Mesenchymal stem cell (in vitro differentiated cells and primary cell): Measurements from ENCODE around the gene C2orf68.
"Not testable (repeated sequence)": the region's sequence is repeated elsewhere in the genome, so short reads cannot be mapped to it uniquely, and the experiment has no call there.

Source experiments
- DNase-seq: peaks from one replicate; pipeline ENCODE4 v3.0.0-alpha.2; 2013
- H2AFZ ChIP-seq: one replicate; pipeline ENCODE4 v1.6.1; 2013; ENCODE audit warnings: low read depth, mild to moderate bottlenecking, control low read depth, inconsistent platforms, low read length, moderate library complexity
- H2AK5ac ChIP-seq: 2 replicates; pipeline ENCODE4 v1.6.1; 2013; ENCODE audit warnings: low read length, moderate library complexity, mild to moderate bottlenecking, inconsistent platforms; ENCODE audit not compliant: severe bottlenecking
- H2BK120ac ChIP-seq: one replicate; pipeline ENCODE4 v1.6.1; 2013; ENCODE audit warnings: low read depth, mild to moderate bottlenecking, inconsistent platforms, low read length, moderate library complexity
- H2BK12ac ChIP-seq, 2 experiments: one replicate each; pipeline ENCODE4 v1.6.1; 2013; ENCODE audit warnings: inconsistent platforms in 2 of 2, low read length in 2 of 2, mild to moderate bottlenecking in 2 of 2, moderate library complexity in 2 of 2, control low read depth in 1 of 2
- H2BK15ac ChIP-seq: one replicate; pipeline ENCODE4 v1.6.1; 2013; ENCODE audit warnings: mild to moderate bottlenecking, low read depth, inconsistent platforms; ENCODE audit not compliant: poor library complexity, severe bottlenecking
- H2BK5ac ChIP-seq: 2 replicates; pipeline ENCODE4 v1.6.1; 2013; ENCODE audit warnings: low read depth, mild to moderate bottlenecking, low read length, control low read depth, inconsistent platforms; ENCODE audit not compliant: poor library complexity, severe bottlenecking
- H3K14ac ChIP-seq, 2 experiments: one replicate each; pipeline ENCODE4 v1.6.1; 2013; ENCODE audit warnings: inconsistent platforms in 2 of 2, low read length in 2 of 2, control low read depth in 1 of 2, mild to moderate bottlenecking in 1 of 2, moderate library complexity in 1 of 2
- H3K18ac ChIP-seq, 2 experiments: one replicate each; pipeline ENCODE4 v1.6.1; 2013; ENCODE audit warnings: inconsistent platforms in 2 of 2, low read length in 2 of 2, control low read depth in 1 of 2, low read depth in 1 of 2, mild to moderate bottlenecking in 1 of 2
- H3K23ac ChIP-seq, 2 experiments: one replicate each; pipeline ENCODE4 v1.6.1; 2013; ENCODE audit warnings: inconsistent platforms in 2 of 2, low read length in 2 of 2, mild to moderate bottlenecking in 2 of 2, moderate library complexity in 2 of 2, control low read depth in 1 of 2
- H3K27ac ChIP-seq: 2 replicates; pipeline ENCODE4 v1.5.1; 2013; ENCODE audit warnings: mild to moderate bottlenecking, moderate library complexity, low read length, control low read depth, inconsistent platforms; ENCODE audit not compliant: poor library complexity, severe bottlenecking
- H3K27me3 ChIP-seq, 2 experiments: 2 replicates each; pipeline versions ENCODE4 v1.6.1 to v1.7.0; 2013; ENCODE audit warnings: low read length in 2 of 2, mild to moderate bottlenecking in 2 of 2, moderate library complexity in 2 of 2, control low read depth in 1 of 2, inconsistent platforms in 1 of 2; ENCODE audit not compliant: control insufficient read depth in 1 of 2, insufficient read depth in 1 of 2
- H3K36me3 ChIP-seq, 2 experiments: 2 replicates each; pipeline versions ENCODE4 v1.6.1 to v1.7.0; 2013; ENCODE audit warnings: low read length in 2 of 2, control low read depth in 1 of 2, inconsistent platforms in 1 of 2, low read depth in 1 of 2, mild to moderate bottlenecking in 1 of 2; ENCODE audit not compliant: insufficient read depth in 2 of 2, control insufficient read depth in 1 of 2
- H3K4ac ChIP-seq, 2 experiments: one replicate each; pipeline ENCODE4 v1.6.1; 2013; ENCODE audit warnings: inconsistent platforms in 2 of 2, low read length in 2 of 2, mild to moderate bottlenecking in 2 of 2, moderate library complexity in 2 of 2, control low read depth in 1 of 2, low read depth in 1 of 2
- H3K4me1 ChIP-seq: 2 replicates; pipeline ENCODE4 v1.6.1; 2013; ENCODE audit warnings: low read depth, low read length, control low read depth; ENCODE audit not compliant: control insufficient read depth, insufficient read depth
- H3K4me2 ChIP-seq: 2 replicates; pipeline ENCODE4 v1.6.1; 2013; ENCODE audit warnings: low read length, mild to moderate bottlenecking, inconsistent platforms; ENCODE audit not compliant: poor library complexity, severe bottlenecking
- H3K4me3 ChIP-seq, 2 experiments: 2 replicates each; pipeline versions ENCODE4 v1.5.1 to v1.7.0; 2013; ENCODE audit warnings: low read length in 2 of 2, mild to moderate bottlenecking in 2 of 2, control low read depth in 1 of 2, low read depth in 1 of 2; ENCODE audit not compliant: insufficient read depth in 1 of 2
- H3K79me1 ChIP-seq: replicated peaks from 2 replicates; pipeline ENCODE4 v1.6.1; 2013; ENCODE audit warnings: mild to moderate bottlenecking, control low read depth, low read length, inconsistent platforms; ENCODE audit not compliant: poor library complexity, severe bottlenecking
- H3K9ac ChIP-seq: 2 replicates; pipeline ENCODE4 v1.7.0; 2013; ENCODE audit warnings: mild to moderate bottlenecking, low read length, moderate library complexity
- H3K9me3 ChIP-seq: 2 replicates; pipeline ENCODE4 v1.7.0; 2013; ENCODE audit warnings: mild to moderate bottlenecking, low read length; ENCODE audit not compliant: control insufficient read depth
- H4K8ac ChIP-seq: one replicate; pipeline ENCODE4 v1.6.1; 2013; ENCODE audit warnings: inconsistent platforms, mild to moderate bottlenecking, low read length, moderate library complexity
- H4K91ac ChIP-seq: one replicate; pipeline ENCODE4 v1.6.1; 2013; ENCODE audit warnings: mild to moderate bottlenecking, low read length, inconsistent platforms
- WGBS: methylation state at CpG from one replicate; pipeline ENCODE4 v1.1.7; 2013; ENCODE audit warnings: mixed read lengths; 5-methylcytosine and 5-hydroxymethylcytosine counted together

The C2orf68 gene

DNA sequence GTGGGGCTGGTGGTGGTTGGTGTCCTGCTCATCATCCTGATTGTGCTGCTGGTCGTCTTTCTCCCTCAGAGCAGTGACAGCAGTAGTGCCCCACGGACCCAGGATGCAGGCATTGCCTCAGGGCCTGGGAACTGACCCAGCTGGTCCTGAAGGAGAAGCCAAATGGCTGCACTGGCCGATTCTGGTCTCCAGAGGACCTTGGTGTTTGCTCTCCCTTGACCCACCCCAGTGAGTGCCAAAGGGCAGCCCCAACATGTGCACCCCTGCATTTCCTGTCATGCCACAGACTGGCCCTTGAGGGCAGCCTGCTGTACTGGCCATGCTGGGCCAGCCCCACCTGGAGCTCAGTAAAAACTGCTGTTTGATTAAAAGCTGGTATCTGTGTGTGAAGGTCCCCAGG lies 18.8 kb downstream of the C2orf68 start:
- H3K27me3 ChIP-seq: no peaks in the 10 kb centered on the region
- WGBS: 85% methylated on average over 3 of the region's 3 CpGs
- DNase-seq: no peak
- H3K23ac ChIP-seq: no peak overlapping the region
- H3K79me1 ChIP-seq: peaks cover 19% of the 10 kb centered on the region
- no peak overlapping the region for H3K14ac ChIP-seq
- H3K4me3 ChIP-seq: no peak overlapping the region
- H3K27ac ChIP-seq: no peak overlapping the region
- H2BK12ac ChIP-seq: no peak overlapping the region
- no peak overlapping the region for H2AK5ac ChIP-seq
- H2BK15ac ChIP-seq: no peak overlapping the region
- no peak overlapping the region for H3K4me2 ChIP-seq
- H3K18ac ChIP-seq: no peak overlapping the region
- no peak overlapping the region for H4K91ac ChIP-seq
- H3K4me1 ChIP-seq: peaks cover 33% of the 10 kb centered on the region
- no peak overlapping the region for H2AFZ ChIP-seq
- no peak overlapping the region for H4K8ac ChIP-seq
- H3K4ac ChIP-seq: no peak overlapping the region
- peaks cover 22% of the 10 kb centered on the region in 2 experiments for H3K36me3 ChIP-seq
- H3K9ac ChIP-seq: no peak overlapping the region
- no peak overlapping the region for H2BK5ac ChIP-seq
- no peaks in the 10 kb centered on the region for H3K9me3 ChIP-seq
- H2BK120ac ChIP-seq: no peak overlapping the region

DNA sequence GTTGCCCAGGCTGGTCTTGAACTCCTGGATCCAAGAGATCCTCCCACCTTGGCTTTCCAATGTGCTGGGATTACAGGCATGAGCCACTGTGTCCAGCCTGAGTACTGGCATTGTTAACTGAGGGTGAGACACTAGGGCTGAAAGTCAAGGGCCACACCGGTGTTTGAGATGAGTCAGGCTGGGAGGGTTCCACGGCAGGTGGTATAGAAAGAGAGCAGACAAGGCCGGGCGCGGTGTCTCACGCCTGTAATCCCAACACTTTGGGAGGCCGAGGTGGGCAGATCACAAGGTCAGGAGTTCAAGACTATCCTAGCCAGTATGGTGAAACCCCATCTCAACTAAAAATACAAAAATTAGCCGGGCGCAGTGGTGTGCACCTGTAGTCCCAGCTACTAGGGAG lies 19.6 kb downstream of the C2orf68 start:
- not testable (repeated sequence) for H3K9me3 ChIP-seq, H2AK5ac ChIP-seq, H3K4ac ChIP-seq, DNase-seq, H4K91ac ChIP-seq, H2AFZ ChIP-seq, H3K18ac ChIP-seq, H3K4me2 ChIP-seq, H2BK120ac ChIP-seq, H4K8ac ChIP-seq, H3K23ac ChIP-seq, H3K27me3 ChIP-seq, H3K4me3 ChIP-seq, H3K27ac ChIP-seq, H3K14ac ChIP-seq, H2BK5ac ChIP-seq, H2BK15ac ChIP-seq, H3K9ac ChIP-seq
- Histone ChIP-seq H3K79me1 (peaks cover 16% of the 10 kb centered on the region), H3K36me3 (peaks cover 16 to 17% of the 10 kb centered on the region in 2 experiments), H2BK12ac (peak overlapping the region in 1 of 2 experiments; percentile 14), H3K4me1 (peaks cover 36% of the 10 kb centered on the region)
- 92% methylated on average over 4 of the region's 9 CpGs for WGBS

DNA sequence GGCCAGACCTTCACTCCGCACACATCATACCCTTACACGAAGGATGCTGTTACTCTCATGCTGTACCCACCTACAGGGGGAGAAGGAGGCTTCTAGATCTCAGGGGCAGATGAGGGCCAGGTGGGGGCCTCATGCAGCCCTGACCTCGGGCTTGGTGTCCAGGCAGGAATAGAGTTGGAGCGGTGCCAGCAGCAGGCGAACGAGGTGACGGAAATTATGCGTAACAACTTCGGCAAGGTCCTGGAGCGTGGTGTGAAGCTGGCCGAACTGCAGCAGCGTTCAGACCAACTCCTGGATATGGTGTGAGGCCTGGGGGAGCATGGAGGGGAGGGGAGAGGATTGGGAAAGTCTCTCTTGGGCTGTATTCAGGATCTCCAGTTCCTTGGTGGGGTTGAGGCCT lies 20.3 kb downstream of the C2orf68 start:
- WGBS: 95% methylated on average over 12 of the region's 12 CpGs
- H3K14ac ChIP-seq: no peak overlapping the region

DNA sequence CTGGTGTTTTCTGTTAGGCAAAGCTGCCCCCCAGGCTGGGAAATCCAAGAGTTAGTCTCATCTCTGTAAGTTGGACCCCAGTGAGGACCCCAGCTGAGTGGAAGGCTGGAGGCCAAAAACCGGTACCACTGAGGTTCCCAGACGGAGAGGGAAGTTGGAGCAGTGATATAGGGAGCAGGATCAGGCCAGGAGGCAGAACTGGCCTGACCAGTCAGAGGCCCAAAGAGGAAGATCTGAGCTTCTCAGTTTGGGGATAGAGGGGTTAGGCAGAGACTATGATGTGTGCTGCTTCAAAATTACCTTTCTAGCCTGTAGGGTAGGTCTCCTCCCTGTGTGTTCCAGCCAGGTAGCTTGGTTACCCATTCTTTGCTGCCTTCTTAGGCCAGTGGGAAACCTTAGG lies 20.9 kb downstream of the C2orf68 start:
- Histone ChIP-seq H3K4me2 (no peak overlapping the region), H2AK5ac (peak overlapping the region; percentile 43), H3K14ac (no peak overlapping the region), H3K23ac (no peak overlapping the region), H3K4ac (peak overlapping the region in 1 of 2 experiments; percentile 52), H3K9me3 (no peaks in the 10 kb centered on the region), H3K4me3 (peak overlapping the region in 1 of 2 experiments; percentile 47), H2AFZ (no peak overlapping the region), H4K8ac (peak overlapping the region; percentile 68), H3K36me3 (peaks cover 7 to 9% of the 10 kb centered on the region in 2 experiments), H3K79me1 (peaks cover 9% of the 10 kb centered on the region), H2BK12ac (peak overlapping the region; percentile 70 to 72), H3K27me3 (no peaks in the 10 kb centered on the region), H3K27ac (peak overlapping the region; percentile 62), H2BK120ac (no peak overlapping the region), H4K91ac (peak overlapping the region; percentile 40), H3K4me1 (peaks cover 27% of the 10 kb centered on the region), H3K18ac (peak overlapping the region; percentile 57 to 72), H2BK15ac (no peak overlapping the region), H2BK5ac (no peak overlapping the region), H3K9ac (peak overlapping the region; percentile 67)
- 93% methylated on average over 2 of the region's 2 CpGs for WGBS
- DNase-seq: no peak

More for the DNA sequence above, 20.3 kb downstream of the C2orf68 start:
- no peak overlapping the region for H3K4me2 ChIP-seq
- peak overlapping the region; percentile 21 for H2AK5ac ChIP-seq
- H3K4ac ChIP-seq: no peak overlapping the region
- H3K18ac ChIP-seq: no peak overlapping the region
- no peak overlapping the region for H2BK5ac ChIP-seq
- no peaks in the 10 kb centered on the region for H3K27me3 ChIP-seq
- H2AFZ ChIP-seq: no peak overlapping the region
- no peak overlapping the region for H2BK120ac ChIP-seq
- H3K4me3 ChIP-seq: no peak overlapping the region
- H4K91ac ChIP-seq: peak overlapping the region; percentile 40
- peaks cover 29% of the 10 kb centered on the region for H3K4me1 ChIP-seq
- H3K9ac ChIP-seq: no peak overlapping the region
- no peak for DNase-seq
- H3K9me3 ChIP-seq: no peaks in the 10 kb centered on the region
- H2BK15ac ChIP-seq: peak overlapping the region; percentile 61
- peak overlapping the region in 1 of 2 experiments; percentile 72 for H2BK12ac ChIP-seq
- H3K36me3 ChIP-seq: peaks cover 9 to 10% of the 10 kb centered on the region in 2 experiments
- peaks cover 10% of the 10 kb centered on the region for H3K79me1 ChIP-seq
- no peak overlapping the region for H3K23ac ChIP-seq
- H3K27ac ChIP-seq: no peak overlapping the region
- no peak overlapping the region for H4K8ac ChIP-seq
